Smooth muscle cell (in vitro differentiated cells): ENCODE results near the gene PDZRN3. TPM values are rescaled to one million over a fixed set of nuclear protein-coding genes. Genes with fewer than 3 reads are reported as not detected.

Experiments
- DNase-seq: peaks from one replicate; lab custom pipeline; 2025; ENCODE audit not compliant: unreplicated experiment; lab: John Stamatoyannopoulos, UW
- H2AFZ ChIP-seq: fragments of 200-600 bp; sonication (generic); 2 replicates; pipeline ENCODE4 v1.6.0; 2016; ENCODE audit warnings: antibody characterized with exemption, low read depth, mild to moderate bottlenecking
- H3F3A ChIP-seq: fragments of 200-600 bp; sonication (generic); 2 replicates; pipeline ENCODE4 v1.6.0; 2017; ENCODE audit warnings: antibody characterized with exemption, low read depth
- H3K27ac ChIP-seq: fragments of 200-600 bp; sonication (generic); 2 replicates; pipeline ENCODE4 v1.5.1; 2016; ENCODE audit warnings: low read depth, mild to moderate bottlenecking
- H3K27me3 ChIP-seq: fragments of 200-600 bp; sonication (generic); 2 replicates; pipeline ENCODE4 v1.6.1; 2016; ENCODE audit warnings: low read depth, mild to moderate bottlenecking
- H3K36me3 ChIP-seq: fragments of 200-600 bp; sonication (generic); 2 replicates; pipeline ENCODE4 v1.5.1; 2016; ENCODE audit warnings: low read depth
- H3K4me1 ChIP-seq: fragments of 200-600 bp; sonication (generic); 2 replicates; pipeline ENCODE4 v1.5.1; 2016; ENCODE audit warnings: low read depth
- H3K4me2 ChIP-seq: fragments of 200-600 bp; sonication (generic); 2 replicates; pipeline ENCODE4 v1.6.0; 2016; ENCODE audit warnings: mild to moderate bottlenecking
- H3K4me3 ChIP-seq: fragments of 200-600 bp; sonication (generic); 2 replicates; pipeline ENCODE4 v1.5.1; 2016; ENCODE audit warnings: mild to moderate bottlenecking
- H3K79me2 ChIP-seq: fragments of 200-600 bp; sonication (generic); 2 replicates; pipeline ENCODE4 v1.6.0; 2016; ENCODE audit warnings: low read depth, mild to moderate bottlenecking
- H3K9ac ChIP-seq: fragments of 200-600 bp; sonication (generic); 2 replicates; pipeline ENCODE4 v1.6.0; 2016; ENCODE audit warnings: low read depth
- H3K9me3 ChIP-seq: fragments of 200-600 bp; sonication (generic); replicated peaks from 2 replicates; pipeline ENCODE4 v1.5.1; 2016; ENCODE audit warnings: low read depth
- H4K20me1 ChIP-seq: fragments of 200-600 bp; sonication (generic); 2 replicates; pipeline ENCODE4 v1.6.0; 2016; ENCODE audit warnings: low read depth
- CTCF ChIP-seq: fragments of 200-600 bp; sonication (generic); IDR thresholded peaks from 2 replicates; pipeline ENCODE4 v1.5.1; 2017; ENCODE audit warnings: borderline replicate concordance, mild to moderate bottlenecking, antibody characterized with exemption; ENCODE audit not compliant: insufficient read depth, poor library complexity, severe bottlenecking
- WGBS: methylation state at CpG from one replicate; pipeline ENCODE4 v1.1.7; 2016; ENCODE audit warnings: low lambda C conversion rate; 5-methylcytosine and 5-hydroxymethylcytosine counted together
- polyA plus RNA-seq: library from polyadenylated mRNA; unstranded; fragments of >200 nt; fragmentation: Nextera tagmentation; extraction: Ambion mirVana; gene quantifications from 2 replicates; pipeline ENCODE4 v1.2.1, GENCODE V29; 2016
- total RNA-seq: library from RNA; depleted of rRNA; stranded (reverse); fragments of >200 nt; gene quantifications from 2 replicates; pipeline ENCODE4 v1.2.3, GENCODE V29; 2014

PDZRN3 gene
- total and polyA plus RNA-seq, 2 experiments from 2014 or later: 99.5 to 128 TPM

GRCh38 chr3:73418681-73419080, 206.1 kb downstream of the PDZRN3 start:
- H3K9ac ChIP-seq: no peak overlapping the region
- no peak for DNase-seq

GRCh38 chr3:73415118-73415517, 209.6 kb downstream of the PDZRN3 start:
- Histone ChIP-seq H4K20me1 (peaks cover 100% of the 10 kb centered on the region), H3K9ac (no peak overlapping the region), H3K79me2 (peaks cover 80% of the 10 kb centered on the region), H3K9me3 (no peaks in the 10 kb centered on the region), H3K4me1 (peaks cover 5% of the 10 kb centered on the region), H3K27me3 (no peaks in the 10 kb centered on the region), H3K27ac (no peak overlapping the region), H3K36me3 (no peaks in the 10 kb centered on the region), H3K4me2 (no peak overlapping the region), H2AFZ (no peak overlapping the region), H3F3A (peaks cover 5% of the 10 kb centered on the region), H3K4me3 (no peak overlapping the region)
- no peak for TF ChIP-seq CTCF
- 100% methylated on average over 2 of the region's 2 CpGs for whole genome bisulfite sequencing
- DNase-seq: no peak

More at GRCh38 chr3:73418681-73419080, 206.1 kb downstream of the PDZRN3 start:
- Histone ChIP-seq H3K4me1 (peaks cover 5% of the 10 kb centered on the region), H3K9me3 (no peaks in the 10 kb centered on the region), H3K4me2 (no peak overlapping the region), H4K20me1 (peaks cover 100% of the 10 kb centered on the region), H3K79me2 (peaks cover 94% of the 10 kb centered on the region), H3K27ac (peak overlapping the region; percentile 50), H2AFZ (no peak overlapping the region), H3K36me3 (no peaks in the 10 kb centered on the region), H3K4me3 (no peak overlapping the region), H3F3A (peaks cover 10% of the 10 kb centered on the region), H3K27me3 (no peaks in the 10 kb centered on the region)
- 90% methylated on average over 4 of the region's 4 CpGs for WGBS
- no peak for TF ChIP-seq CTCF

GRCh38 chr3:73413619-73414018, 211.1 kb downstream of the PDZRN3 start:
- no peak overlapping the region for H2AFZ ChIP-seq
- no peak overlapping the region for H3K4me3 ChIP-seq
- H3K79me2 ChIP-seq: peaks cover 80% of the 10 kb centered on the region
- no peak overlapping the region for H3K4me2 ChIP-seq
- H3K36me3 ChIP-seq: no peaks in the 10 kb centered on the region
- H4K20me1 ChIP-seq: peaks cover 100% of the 10 kb centered on the region
- H3F3A ChIP-seq: peaks cover 2% of the 10 kb centered on the region
- H3K4me1 ChIP-seq: peaks cover 2% of the 10 kb centered on the region
- TF ChIP-seq CTCF: no peak
- 96% methylated on average over 9 of the region's 9 CpGs for WGBS
- no peak for DNase-seq
- no peak overlapping the region for H3K9ac ChIP-seq
- no peaks in the 10 kb centered on the region for H3K27me3 ChIP-seq
- H3K9me3 ChIP-seq: no peaks in the 10 kb centered on the region
- no peak overlapping the region for H3K27ac ChIP-seq

- Histone ChIP-seq H3F3A (peaks cover 5% of the 10 kb centered on the region), H3K79me2 (peaks cover 76% of the 10 kb centered on the region), H3K36me3 (no peaks in the 10 kb centered on the region), H4K20me1 (peaks cover 100% of the 10 kb centered on the region), H3K9me3 (no peaks in the 10 kb centered on the region), H2AFZ (no peak overlapping the region), H3K27ac (no peak overlapping the region), H3K27me3 (no peaks in the 10 kb centered on the region), H3K4me2 (no peak overlapping the region), H3K4me3 (no peak overlapping the region), H3K4me1 (no peaks in the 10 kb centered on the region), H3K9ac (no peak overlapping the region)
- TF ChIP-seq CTCF: no peak
- DNase-seq: no peak
- 97% methylated on average over 5 of the region's 5 CpGs for WGBS
Observed at GRCh38 chr3:73411993-73412392, 212.7 kb downstream of the PDZRN3 start.
